H54 (cell line): Measurements from ENCODE around the gene SCRN3.
A peak's percentile ranks its signal among the peaks of the same experiment; 100 is the strongest.
"Not testable (repeated sequence)": the region's sequence is repeated elsewhere in the genome, so short reads cannot be mapped to it uniquely, and the experiment has no call there.

Experiments
- DNase-seq: peaks from one replicate; pipeline ENCODE4 v3.0.0; 2011; ENCODE audit warnings: low spot score, mixed read lengths; ENCODE audit not compliant: insufficient read length
- FAIRE-seq: peaks from 3 replicates; lab custom pipeline; 2011; peaks lifted over from hg19 to GRCh38; lab: Jason Lieb, UNC
- POLR2A ChIP-seq: IDR thresholded peaks from 2 replicates; pipeline ENCODE4 v1.6.1; 2011; ENCODE audit warnings: low read depth, mild to moderate bottlenecking, low read length

The SCRN3 gene

DNA sequence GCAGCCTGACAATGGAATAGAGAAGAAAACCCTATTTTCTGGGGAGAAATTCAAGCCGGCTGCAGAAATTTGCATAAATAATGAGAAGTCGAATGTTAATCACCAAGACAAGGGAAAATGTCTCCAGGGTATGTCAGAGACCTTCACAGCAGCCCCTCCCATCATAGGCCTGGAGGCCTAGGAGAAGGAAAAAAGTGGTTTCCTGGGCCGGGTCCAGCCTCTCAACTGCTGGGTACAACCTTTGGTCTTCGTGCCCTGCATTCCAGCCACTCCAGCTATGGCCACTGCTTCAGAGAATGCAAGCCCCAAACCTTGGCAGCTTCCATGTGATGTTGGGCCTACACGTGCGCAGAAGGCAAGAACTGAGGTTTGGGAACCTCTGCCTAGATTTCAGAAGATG, 6.0 kb upstream of the SCRN3 start:
- FAIRE-seq: no peak
- TF ChIP-seq POLR2A: no peak

DNA sequence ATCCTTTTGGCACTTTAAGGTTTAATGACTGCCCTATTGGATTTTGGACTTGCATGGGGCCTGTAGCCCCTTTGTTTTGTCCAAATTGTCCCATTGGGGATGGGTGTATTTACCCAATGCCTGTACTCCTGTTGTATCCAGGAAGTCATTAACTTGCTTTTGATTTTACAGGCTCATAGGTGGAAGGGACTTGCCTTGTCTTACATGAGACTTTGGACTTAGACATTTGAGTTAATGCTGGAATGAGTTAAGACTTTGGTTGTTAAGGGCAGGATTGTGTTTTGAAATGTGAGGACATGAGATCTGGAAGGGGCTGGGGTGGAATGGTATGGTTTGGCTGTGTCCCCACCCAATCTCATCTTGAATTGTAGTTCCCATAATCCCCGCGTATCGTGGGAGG, 5.2 kb upstream of the SCRN3 start:
- not testable (repeated sequence) for DNase-seq, FAIRE-seq

More for the DNA sequence above, 6.0 kb upstream of the SCRN3 start:
- no peak for DNase-seq

DNA sequence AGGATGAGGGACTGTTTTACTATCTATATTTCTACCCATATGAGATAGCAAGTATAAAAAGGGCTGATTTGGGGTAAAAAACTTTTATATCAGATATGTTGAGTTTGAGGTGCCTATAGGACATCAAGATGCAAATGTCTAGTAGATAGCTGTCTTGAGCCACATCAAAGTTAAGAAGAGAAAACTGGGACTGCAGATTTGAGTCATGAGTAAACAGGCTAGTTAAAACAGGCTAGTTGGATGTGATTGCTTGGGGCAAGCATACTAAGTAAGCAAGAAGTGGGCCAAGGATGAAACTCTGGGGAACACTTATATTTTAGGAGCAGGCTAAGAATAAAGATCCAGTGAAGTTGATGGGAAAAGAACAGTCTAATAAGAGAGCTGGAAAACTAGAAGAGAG, 2.8 kb upstream of the SCRN3 start:
- no peak for DNase-seq
- no peak for FAIRE-seq
- TF ChIP-seq POLR2A: no peak

DNA sequence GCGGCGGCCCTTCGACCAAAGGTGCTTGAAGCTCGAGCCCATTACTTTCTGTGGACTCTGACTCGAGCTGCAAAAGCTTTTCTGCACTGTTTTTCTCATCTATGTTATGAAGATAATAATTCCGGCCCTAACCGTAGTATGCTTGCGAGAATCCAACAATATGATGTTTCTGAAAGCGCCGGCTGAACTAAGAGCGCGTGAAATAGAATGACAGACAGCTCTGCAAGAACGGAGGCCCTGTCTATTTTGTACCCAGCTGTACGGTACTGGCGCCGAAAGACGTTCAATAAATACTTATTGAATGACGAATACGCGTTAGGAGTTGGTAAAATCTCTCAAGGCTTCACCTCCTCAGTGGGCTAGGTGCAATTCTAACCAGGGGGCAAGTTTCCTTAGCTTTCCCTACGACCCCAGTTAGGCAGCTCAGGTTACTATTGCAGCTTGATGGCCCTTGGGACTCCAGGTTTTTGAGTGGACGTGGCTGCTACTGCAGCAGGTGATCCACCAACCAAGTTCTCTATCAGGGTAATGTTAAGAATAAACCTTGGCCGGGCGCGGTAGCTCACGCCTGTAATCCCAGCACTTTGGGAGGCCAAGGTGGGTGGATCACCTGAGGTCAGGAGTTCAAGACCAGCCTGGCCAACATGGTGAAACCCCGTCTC, 570 bp downstream of the SCRN3 start:
- FAIRE-seq: peak; percentile 48
- no peak for DNase-seq
- TF ChIP-seq POLR2A: no peak

DNA sequence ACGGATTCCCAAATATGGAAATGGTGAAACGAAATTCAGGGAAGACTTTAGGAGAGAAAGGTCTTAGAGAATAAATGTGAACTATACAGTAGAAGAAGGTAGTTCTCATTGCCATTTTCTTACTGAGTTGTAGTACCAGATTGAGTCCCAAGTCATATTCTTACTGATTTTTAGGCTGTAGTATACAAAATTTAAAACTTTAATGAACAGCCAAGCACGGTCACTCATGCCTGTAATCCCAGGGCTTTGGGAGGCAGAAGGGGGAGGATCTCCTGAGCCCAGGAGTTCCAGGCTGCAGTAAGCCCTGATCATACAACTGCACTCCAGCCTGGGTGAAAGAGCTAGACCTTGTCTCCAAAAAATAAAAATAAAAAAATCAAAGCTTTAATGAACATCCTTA, 2.2 kb downstream of the SCRN3 start:
- no peak for DNase-seq
- no peak for TF ChIP-seq POLR2A
- no peak for FAIRE-seq

DNA sequence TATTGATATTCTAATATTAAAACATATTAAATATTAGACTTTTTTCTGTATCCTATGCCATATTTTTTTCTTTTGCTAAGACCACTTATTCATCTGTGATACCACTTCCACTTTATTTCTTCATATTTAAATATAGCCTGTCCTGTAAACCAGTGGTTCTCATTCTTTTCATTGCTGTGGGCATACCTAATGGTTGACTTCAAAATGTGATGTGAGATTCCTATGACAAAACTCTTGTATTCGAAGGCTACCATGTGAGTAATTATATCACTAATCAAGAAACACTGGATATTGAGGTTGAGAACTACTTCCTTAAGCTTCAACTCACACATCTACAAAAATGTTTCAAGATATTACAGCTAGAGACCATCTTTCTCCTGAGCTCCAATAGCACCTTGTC, 3.6 kb downstream of the SCRN3 start:
- FAIRE-seq: no peak
- TF ChIP-seq POLR2A: no peak
- DNase-seq: no peak

DNA sequence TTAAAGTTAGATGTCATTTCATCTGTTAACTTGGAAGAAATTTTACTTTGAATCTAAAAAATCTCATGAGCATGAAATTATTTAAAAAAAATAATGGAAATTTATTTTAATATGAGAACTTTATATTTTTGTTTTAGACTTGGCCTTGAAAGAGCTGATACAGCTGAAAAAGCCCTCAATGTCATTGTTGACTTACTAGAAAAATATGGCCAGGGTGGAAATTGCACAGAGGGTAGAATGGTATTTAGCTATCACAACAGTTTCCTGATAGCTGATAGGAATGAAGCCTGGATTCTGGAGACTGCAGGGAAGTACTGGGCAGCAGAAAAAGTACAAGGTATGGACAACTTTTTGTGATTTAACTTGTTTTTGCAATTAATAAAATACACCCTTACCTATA, 5.3 kb downstream of the SCRN3 start:
- TF ChIP-seq POLR2A: no peak
- no peak for FAIRE-seq

DNA sequence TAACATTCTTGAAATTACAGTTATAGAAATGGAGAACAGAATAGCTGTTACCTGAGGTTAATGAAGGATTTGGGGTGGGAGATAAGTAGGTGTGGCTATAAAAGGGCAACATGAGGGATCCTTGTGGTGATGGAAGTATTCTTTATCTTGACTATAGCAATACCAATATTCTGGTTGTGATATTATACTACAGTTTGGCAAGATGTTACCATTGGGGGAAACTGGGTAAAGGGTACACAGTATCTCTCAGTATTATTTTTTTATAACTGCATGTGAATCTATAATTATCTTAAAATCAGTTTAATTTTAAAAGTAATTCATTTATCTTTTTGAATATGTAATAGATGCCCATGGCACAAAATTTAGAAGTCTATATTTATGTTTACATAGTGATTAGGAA, 8.1 kb downstream of the SCRN3 start:
- TF ChIP-seq POLR2A: no peak
- FAIRE-seq (no peak), DNase-seq (no peak)

More for the DNA sequence above, 5.3 kb downstream of the SCRN3 start:
- no peak for DNase-seq

DNA sequence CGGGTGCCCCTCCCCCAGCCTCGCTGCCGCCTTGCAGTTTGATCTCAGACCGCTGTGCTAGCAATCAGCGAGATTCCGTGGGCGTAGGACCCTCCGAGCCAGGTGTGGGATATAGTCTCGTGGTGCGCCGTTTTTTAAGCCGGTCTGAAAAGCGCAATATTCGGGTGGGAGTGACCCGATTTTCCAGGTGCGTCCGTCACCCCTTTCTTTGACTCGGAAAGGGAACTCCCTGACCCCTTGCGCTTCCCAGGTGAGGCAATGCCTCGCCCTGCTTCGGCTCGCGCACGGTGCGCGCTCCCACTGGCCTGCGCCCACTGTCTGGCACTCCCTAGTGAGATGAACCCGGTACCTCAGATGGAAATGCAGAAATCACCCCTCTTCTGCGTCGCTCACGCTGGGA, 14.5 kb downstream of the SCRN3 start:
- not testable (repeated sequence) for FAIRE-seq, DNase-seq

DNA sequence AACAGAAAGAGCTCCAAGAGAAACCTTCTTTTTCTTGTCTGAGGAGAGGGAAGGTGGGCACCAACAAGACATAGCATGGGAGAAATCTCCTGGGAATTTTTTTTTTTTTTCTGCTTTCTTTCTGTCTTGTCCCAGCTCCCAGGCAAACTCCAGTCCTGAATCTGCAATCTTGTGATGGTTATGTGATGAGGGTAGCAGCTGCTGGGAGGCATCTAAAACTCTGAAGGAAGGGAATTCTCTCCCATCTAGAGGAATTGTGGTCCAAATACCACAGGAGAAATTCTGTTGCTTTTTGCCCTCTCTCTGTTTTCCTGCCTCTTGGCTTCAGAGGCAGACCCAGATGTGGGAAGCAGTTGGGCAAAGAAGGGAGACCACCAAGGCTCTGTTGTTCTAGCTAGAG, 16.7 kb downstream of the SCRN3 start:
- no peak for DNase-seq
- no peak for TF ChIP-seq POLR2A
- FAIRE-seq: no peak

DNA sequence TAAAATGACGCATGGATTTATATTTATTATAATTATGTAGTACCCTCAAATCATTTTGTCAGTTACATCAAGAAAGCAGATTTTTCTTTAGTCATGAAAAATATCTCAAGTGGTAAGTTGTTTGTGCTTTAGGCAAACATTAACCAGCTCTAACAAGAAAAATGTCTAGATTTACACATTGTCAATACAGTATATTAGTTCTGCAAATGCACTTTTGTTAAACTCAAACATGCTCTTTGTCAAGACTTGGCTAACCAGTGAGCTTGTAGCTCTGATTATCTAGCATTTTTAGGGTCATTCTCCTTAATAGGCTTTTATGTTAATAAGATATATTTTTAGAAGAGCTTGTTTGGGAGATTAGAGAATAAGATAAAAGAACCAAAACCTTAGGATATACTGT, 32.7 kb downstream of the SCRN3 start:
- no peak for FAIRE-seq
- TF ChIP-seq POLR2A: no peak

DNA sequence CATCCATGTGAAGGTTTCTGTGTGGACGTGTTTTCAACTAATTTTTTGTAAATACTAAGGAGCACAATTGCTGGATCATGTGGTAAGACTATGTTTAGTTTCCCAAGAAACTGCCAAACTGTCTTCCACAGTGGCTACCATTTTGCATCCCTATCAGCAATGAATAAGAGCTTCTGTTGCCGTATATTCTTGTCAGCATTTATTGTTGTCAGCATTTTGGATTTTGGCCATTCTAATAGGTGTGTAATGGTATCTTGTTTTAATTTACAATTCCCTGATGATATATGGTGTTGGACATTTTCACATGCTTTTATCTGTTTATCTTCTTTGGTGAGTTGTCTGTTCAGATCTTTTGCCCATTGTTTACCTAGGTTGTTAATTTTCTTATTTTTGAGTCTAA, 34.5 kb downstream of the SCRN3 start:
- FAIRE-seq: no peak
- no peak for DNase-seq
- no peak for TF ChIP-seq POLR2A

More for the DNA sequence above, 32.7 kb downstream of the SCRN3 start:
- no peak for DNase-seq

DNA sequence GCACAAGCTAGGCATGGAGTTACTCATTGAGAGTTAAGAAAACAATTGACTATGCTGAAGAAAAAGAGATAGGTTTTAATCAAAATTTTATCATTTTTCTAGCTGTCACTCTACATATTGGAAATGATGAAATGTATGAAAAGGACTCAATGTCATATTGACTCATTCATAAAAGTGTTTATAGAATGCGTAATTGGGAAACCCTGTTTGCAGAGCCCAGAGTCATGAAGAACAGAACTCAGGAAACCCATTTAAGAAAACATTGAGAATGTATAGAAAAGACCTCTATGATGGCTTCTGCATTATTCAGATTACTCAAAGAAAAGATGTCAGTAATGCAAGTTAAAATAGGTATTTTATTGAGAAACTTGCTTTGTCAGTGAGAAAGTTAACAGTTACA, 36.4 kb downstream of the SCRN3 start:
- no peak for TF ChIP-seq POLR2A
- DNase-seq (no peak), FAIRE-seq (no peak)

DNA sequence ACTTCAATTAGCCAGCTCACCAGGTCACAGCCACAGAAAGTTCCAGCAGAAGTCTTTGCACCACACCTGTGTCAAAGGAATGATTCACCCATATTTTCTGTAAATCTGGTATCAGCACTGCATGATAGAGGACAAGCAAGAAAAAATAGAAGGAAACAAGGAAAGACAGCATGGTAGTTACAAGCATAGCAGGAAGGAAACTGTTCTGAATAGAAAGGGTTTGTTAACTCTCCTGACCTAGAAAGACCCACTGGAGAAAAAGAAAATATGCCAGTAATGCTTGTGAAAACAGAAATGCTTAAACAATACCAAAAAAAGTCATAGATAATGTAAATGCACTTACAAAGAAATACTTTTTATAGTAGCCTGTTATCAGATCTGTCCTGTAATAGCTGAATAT, 40.8 kb downstream of the SCRN3 start:
- DNase-seq (no peak), FAIRE-seq (no peak)
- no peak for TF ChIP-seq POLR2A

DNA sequence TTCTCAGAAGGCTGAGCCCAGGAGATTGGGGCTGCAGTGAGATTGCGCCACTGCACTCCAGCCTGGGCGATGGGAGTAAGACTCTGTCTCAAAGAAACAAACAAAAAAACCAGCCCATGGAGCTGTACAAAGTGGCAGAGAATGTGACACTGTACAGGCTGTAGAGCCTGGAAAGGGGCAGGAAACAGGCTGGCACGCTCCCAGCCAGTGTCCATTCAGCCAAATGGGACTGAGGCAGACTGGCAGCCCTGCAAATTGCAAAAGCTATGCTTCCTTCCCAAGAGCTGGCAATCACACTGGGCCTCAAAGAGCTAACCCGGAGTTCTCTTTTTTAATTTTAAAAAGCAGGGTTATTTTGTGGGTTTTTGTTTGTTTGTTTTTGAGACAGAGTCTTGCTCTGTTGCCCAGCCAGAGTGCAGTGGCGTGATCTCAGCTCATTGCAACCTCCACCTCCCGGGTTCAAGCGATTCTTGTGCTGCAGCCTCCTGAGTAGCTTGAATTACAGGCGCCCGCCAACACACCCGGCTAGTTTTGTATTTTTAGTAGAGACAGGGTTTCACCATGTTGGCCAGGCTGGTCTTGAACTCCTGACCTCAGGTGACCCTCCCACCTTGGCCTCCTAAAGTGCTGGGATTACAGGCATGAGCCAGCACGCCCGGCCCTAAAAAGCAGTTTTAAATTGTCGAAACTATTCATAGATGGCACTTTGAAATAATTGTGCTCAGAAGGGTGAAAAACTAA, 42.8 kb downstream of the SCRN3 start:
- no peak for DNase-seq
- FAIRE-seq: no peak
- no peak for TF ChIP-seq POLR2A
